Neural progenitor cell (in vitro differentiated cells): ENCODE data around the gene MAVS.

Experiments used
- CTCF ChIP-seq: fragments of 200-600 bp; sonication (generic); IDR thresholded peaks from 2 replicates; pipeline ENCODE4 v1.5.1; 2017; ENCODE audit warnings: antibody characterized with exemption, mild to moderate bottlenecking
- EZH2 ChIP-seq: fragments of 200-600 bp; sonication (generic); IDR thresholded peaks from 2 replicates; pipeline ENCODE4 v1.6.1; 2017; ENCODE audit warnings: antibody characterized with exemption, mild to moderate bottlenecking, moderate library complexity
- EZH2phosphoT487 ChIP-seq: fragments of 200-600 bp; sonication (generic); IDR thresholded peaks from 2 replicates; pipeline ENCODE4 v1.6.1; 2017; ENCODE audit warnings: antibody characterized with exemption

GRCh38 chr20:3862333-3862732 lies 15.7 kb downstream of the MAVS start:
- no peak for TF ChIP-seq EZH2
- no peak for TF ChIP-seq CTCF
- TF ChIP-seq EZH2phosphoT487, result no peak
